HEK293T (cell line): Measurements from ENCODE around the gene ALKAL2.

Experiments
- CTCF ChIA-PET: fragments of 350-600 bp; formaldehyde crosslinking; extraction: SDS; loops from one replicate; lab custom pipeline; 2021; ENCODE audit warnings: antibody characterized with exemption, inconsistent platforms; lab: Yijun Ruan, JAX
- POLR2A ChIA-PET: fragments of 350-600 bp; formaldehyde crosslinking; extraction: SDS; loops from one replicate; lab custom pipeline; 2020; ENCODE audit warnings: antibody characterized with exemption, inconsistent platforms; lab: Yijun Ruan, JAX
- DNase-seq: peaks from one replicate; pipeline ENCODE4 v3.0.0; 2012; ENCODE audit warnings: mixed read lengths; ENCODE audit errors: extremely low spot score
- ARNT ChIP-seq: fragments of 450-650 bp; IDR thresholded peaks from 2 replicates; pipeline ENCODE4 v1.6.1; 2017; ENCODE audit warnings: mild to moderate bottlenecking
- BHLHE40 ChIP-seq: fragments of 450-650 bp; IDR thresholded peaks from 2 replicates; pipeline ENCODE4 v1.6.1; 2016; ENCODE audit warnings: mild to moderate bottlenecking, moderate library complexity, borderline replicate concordance
- CTBP1 ChIP-seq: fragments of 450-650 bp; IDR thresholded peaks from 2 replicates; pipeline ENCODE4 v1.6.1; 2016; ENCODE audit warnings: borderline replicate concordance
- ELF4 ChIP-seq: fragments of 450-650 bp; IDR thresholded peaks from 2 replicates; pipeline ENCODE4 v1.6.1; 2017; ENCODE audit warnings: antibody characterized with exemption
- FOXA1 ChIP-seq: fragments of 450-650 bp; IDR thresholded peaks from 2 replicates; pipeline ENCODE4 v1.6.1; 2016; ENCODE audit warnings: mild to moderate bottlenecking
- FOXK2 ChIP-seq: fragments of 450-650 bp; IDR thresholded peaks from 2 replicates; pipeline ENCODE4 v1.6.1; 2016; ENCODE audit warnings: mild to moderate bottlenecking
- FOXM1 ChIP-seq: fragments of 450-650 bp; IDR thresholded peaks from 2 replicates; pipeline ENCODE4 v1.6.1; 2017; ENCODE audit warnings: mild to moderate bottlenecking, borderline replicate concordance
- HDGF ChIP-seq: fragments of 450-650 bp; IDR thresholded peaks from 2 replicates; pipeline ENCODE4 v1.6.1; 2017; ENCODE audit warnings: antibody characterized with exemption, borderline replicate concordance
- L3MBTL2 ChIP-seq: fragments of 450-650 bp; conservative IDR thresholded peaks from 2 replicates; pipeline ENCODE4 v1.6.1; 2016; ENCODE audit warnings: mild to moderate bottlenecking
- LEF1 ChIP-seq: fragments of 450-650 bp; IDR thresholded peaks from 2 replicates; pipeline ENCODE4 v1.6.1; 2017; ENCODE audit warnings: mild to moderate bottlenecking, borderline replicate concordance
- NFRKB ChIP-seq: fragments of 450-650 bp; IDR thresholded peaks from 2 replicates; pipeline ENCODE4 v1.6.1; 2016; ENCODE audit warnings: mild to moderate bottlenecking, moderate library complexity
- SP1 ChIP-seq: fragments of 450-650 bp; IDR thresholded peaks from 2 replicates; pipeline ENCODE4 v1.6.1; 2017
- SUZ12 ChIP-seq: fragments of 450-650 bp; IDR thresholded peaks from 2 replicates; pipeline ENCODE4 v1.6.1; 2016; ENCODE audit warnings: mild to moderate bottlenecking
- TARDBP ChIP-seq: fragments of 450-650 bp; IDR thresholded peaks from 2 replicates; pipeline ENCODE4 v1.6.1; 2016
- ZNF384 ChIP-seq: fragments of 450-650 bp; IDR thresholded peaks from 2 replicates; pipeline ENCODE4 v1.6.1; 2016
- TF ChIP-seq, protein P1 (sequence below): fragments of 450-650 bp; IDR thresholded peaks from 2 replicates; pipeline ENCODE4 v1.6.1; 2016

The ALKAL2 gene

DNA sequence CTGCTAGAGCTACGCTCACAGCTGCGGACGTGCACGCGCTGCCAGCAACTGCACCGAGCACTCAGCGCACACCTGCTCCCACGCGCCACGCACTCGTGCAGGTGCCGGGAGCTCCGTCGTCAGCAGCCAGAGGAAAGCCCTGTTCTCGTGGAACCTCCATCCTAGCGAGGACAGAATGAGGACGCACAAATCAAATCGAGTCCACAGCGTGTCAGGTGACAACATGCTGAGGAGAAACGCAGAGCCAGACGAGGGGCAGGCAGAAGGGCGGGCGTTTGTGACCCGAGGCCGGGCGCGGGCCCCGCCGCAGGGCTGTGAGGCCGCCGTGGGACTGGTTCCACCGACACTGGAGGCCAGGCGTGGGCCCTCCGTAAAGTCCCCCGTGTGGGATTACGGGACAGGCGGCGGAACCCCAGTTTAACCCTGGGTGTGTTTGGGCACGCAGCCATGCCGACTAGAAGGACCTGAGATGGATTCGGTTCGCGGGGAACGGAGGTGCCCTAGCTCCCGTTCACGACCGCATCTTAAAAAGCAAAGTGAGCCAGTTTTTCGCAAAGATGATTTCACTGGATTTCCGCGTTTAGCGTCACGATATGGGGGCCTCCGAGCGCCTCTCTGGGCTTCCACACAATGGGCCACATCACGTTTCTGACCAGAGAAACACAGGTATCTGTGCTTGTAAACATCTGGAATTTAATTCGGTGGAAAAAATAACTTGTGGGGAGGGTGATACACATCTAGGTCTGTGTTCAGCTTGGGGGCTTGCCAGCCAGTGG is 26.9 kb upstream of the ALKAL2 start:
- ChIA-PET POLR2A (no interaction called here), CTCF (interaction anchor here (0.6 kb wide), 1 partner anchor 34 kb away, joined by 3 read pairs; no protein-coding TSS in a partner anchor)
- no peak for TF ChIP-seq LEF1
- TF ChIP-seq FOXM1, result no peak
- no peak for TF ChIP-seq HDGF
- TF ChIP-seq FOXK2, result no peak
- no peak for TF ChIP-seq ARNT
- no peak for TF ChIP-seq ZNF384
- no peak for TF ChIP-seq TARDBP
- no peak for TF ChIP-seq SP1
- TF ChIP-seq L3MBTL2, result no peak
- TF ChIP-seq, protein P1, sequence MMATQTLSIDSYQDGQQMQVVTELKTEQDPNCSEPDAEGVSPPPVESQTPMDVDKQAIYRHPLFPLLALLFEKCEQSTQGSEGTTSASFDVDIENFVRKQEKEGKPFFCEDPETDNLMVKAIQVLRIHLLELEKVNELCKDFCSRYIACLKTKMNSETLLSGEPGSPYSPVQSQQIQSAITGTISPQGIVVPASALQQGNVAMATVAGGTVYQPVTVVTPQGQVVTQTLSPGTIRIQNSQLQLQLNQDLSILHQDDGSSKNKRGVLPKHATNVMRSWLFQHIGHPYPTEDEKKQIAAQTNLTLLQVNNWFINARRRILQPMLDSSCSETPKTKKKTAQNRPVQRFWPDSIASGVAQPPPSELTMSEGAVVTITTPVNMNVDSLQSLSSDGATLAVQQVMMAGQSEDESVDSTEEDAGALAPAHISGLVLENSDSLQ, result no peak
- no peak for TF ChIP-seq CTBP1
- TF ChIP-seq NFRKB, result no peak
- TF ChIP-seq BHLHE40, result no peak
- no peak for DNase-seq

DNA sequence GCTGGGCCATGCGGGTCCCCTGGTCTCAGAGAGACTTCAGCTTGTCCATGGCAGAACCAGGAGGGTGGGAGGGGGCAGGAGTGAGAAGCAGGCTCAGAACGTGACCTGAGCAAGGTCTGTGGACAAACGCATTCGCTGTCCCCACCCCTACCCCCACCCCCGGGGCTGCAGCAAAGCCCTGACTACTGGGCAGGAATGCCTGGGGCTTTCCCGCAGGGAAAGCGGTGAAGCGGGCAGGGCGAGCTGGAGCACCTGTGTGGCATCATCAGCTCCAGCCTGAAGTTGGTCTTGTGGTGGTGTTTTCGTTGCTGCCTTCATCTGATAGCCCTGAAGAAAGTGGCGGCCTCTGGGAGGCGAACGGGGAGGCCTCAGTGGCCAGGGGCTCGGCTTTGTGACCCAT is 26.1 kb upstream of the ALKAL2 start:
- DNase-seq, result no peak
- ChIA-PET CTCF (no interaction called here), POLR2A (no interaction called here)
- TF ChIP-seq CTBP1 (no peak), ELF4 (no peak), NFRKB (no peak), HDGF (no peak), ZNF384 (no peak), ARNT (no peak), BHLHE40 (no peak), SUZ12 (no peak)
- TF ChIP-seq, protein P1, result no peak

DNA sequence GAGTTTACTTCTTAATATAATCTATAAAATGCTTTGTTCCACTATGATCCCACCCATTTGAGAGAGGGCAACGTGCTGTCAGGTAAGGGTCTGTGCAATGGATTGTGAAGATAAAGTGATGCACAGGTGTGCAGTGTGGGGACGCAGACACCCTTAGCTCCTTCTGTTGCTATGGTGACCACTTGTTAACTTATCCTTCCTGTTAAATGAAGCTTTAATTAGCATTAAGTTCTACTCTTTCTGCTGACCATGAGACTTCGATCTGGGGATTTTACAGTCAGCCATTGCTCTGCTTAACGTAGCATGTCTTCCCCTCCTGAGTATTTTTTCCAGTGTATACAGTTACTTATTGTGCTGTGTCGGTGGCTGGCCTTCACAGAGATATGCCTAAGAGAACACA is 23.1 kb upstream of the ALKAL2 start:
- CTCF ChIA-PET, result no interaction called here
- POLR2A ChIA-PET, result no interaction called here
- DNase-seq, result no peak

DNA sequence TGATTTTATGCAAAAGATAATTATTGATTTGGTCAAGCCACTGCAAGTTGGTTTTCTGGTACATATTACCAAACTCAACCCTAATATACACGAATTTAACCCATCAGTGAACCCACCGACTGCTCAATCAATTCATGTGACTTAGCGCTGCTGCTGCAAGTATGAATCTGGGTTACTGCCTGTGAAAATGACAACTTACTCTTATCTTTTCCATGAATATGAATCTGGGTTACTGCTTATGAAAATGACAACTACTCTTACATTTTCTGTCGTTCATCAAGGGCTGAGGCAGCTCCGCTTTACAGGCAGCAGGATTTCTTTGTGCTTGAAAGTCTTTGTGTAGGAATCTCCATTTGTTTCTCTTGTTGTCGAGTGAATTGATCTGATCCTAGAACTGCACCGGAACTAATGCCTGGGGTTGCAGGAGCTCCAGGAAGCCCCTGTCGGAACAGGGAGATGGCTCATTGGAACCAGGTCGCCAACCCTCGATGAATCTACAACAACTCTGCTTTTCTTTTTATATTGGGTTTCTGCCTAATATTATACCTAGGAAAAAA is 22.1 kb upstream of the ALKAL2 start:
- TF ChIP-seq ZNF384, result no peak
- TF ChIP-seq, protein P1, result no peak
- no peak for TF ChIP-seq FOXK2
- TF ChIP-seq L3MBTL2, result no peak
- TF ChIP-seq TARDBP, result no peak
- TF ChIP-seq NFRKB, result no peak
- TF ChIP-seq LEF1, result no peak
- no peak for DNase-seq
- CTCF ChIA-PET, result interaction anchor here (0.6 kb wide), 1 partner anchor 25 kb away, joined by 3 read pairs; no protein-coding TSS in a partner anchor
- POLR2A ChIA-PET, result no interaction called here

More for the DNA sequence above, 23.1 kb upstream of the ALKAL2 start:
- no peak for TF ChIP-seq FOXA1
- no peak for TF ChIP-seq CTBP1
- no peak for TF ChIP-seq ARNT
- no peak for TF ChIP-seq ZNF384
- no peak for TF ChIP-seq SP1

DNA sequence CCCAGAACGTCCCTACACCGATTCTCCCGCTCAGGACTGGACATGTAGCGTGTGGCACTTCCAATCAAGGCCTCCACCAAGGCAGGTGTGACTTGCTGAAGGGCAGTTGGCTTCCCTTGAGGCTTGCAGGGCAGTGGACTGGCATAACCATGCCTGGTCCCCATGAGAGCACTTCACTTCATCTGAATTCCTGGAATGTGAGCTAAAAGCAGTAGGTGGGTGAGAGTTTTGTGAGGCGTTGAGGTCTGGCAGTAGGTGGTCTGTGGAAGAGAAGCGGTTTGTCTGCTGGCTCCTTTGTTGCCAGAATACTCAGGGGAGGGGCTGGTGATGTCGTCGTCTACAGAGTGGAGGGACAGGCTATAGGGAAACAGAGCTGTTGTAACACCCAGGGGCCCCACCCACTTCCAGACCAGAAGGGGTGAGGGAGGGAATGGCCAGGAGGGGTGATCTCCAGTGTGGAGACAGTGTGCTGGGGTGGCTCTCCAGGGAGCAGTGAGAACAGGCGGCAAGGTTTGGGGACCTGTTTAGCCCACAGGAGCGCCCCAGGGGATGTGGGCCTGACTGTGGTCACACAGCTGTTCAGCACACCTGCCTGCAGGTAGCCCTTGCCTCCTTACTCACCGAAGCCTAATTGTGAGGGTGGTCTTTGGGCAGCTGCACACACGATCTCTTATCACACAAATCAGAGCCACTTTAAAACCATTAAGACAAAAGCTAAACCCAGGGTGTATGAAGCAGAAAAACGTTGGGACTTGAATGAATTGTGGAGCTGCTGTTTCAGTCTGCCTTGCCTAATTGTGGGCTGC is 21.5 kb upstream of the ALKAL2 start:
- TF ChIP-seq SUZ12, result no peak
- TF ChIP-seq LEF1, result no peak
- TF ChIP-seq ELF4, result no peak
- TF ChIP-seq FOXM1, result no peak
- TF ChIP-seq ZNF384, result no peak
- no peak for TF ChIP-seq FOXA1
- no peak for TF ChIP-seq TARDBP
- CTCF ChIA-PET, result interaction anchor here (0.6 kb wide), 1 partner anchor 24 kb away, joined by 3 read pairs; no protein-coding TSS in a partner anchor
- DNase-seq, result no peak
- POLR2A ChIA-PET, result no interaction called here

DNA sequence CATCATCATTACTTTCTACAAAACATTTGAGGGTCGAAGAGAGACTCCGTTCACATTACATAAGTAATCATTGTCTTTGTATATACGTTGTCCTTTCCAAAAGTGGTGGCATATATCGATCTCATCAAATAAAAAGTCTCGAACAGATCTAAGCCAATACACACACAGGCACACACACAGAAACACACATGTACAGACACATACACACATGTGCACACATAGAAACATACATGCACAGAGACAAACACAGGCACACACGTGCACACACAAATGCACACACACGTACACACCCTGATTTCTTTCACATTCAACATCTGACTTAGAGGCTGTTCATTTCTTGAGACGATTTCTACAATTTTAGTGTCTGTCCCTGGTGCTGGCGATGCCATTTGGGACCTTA is 17.5 kb upstream of the ALKAL2 start:
- CTCF ChIA-PET, result no interaction called here
- TF ChIP-seq BHLHE40 (no peak), ARNT (no peak), FOXA1 (no peak), FOXK2 (no peak), ELF4 (no peak), ZNF384 (no peak), NFRKB (no peak), L3MBTL2 (no peak), TARDBP (no peak), SP1 (no peak), SUZ12 (no peak), LEF1 (no peak), HDGF (no peak), CTBP1 (no peak), FOXM1 (no peak)
- TF ChIP-seq, protein P1, result no peak
- DNase-seq, result no peak
- POLR2A ChIA-PET, result no interaction called here
